ENCODE measurements around the gene KCNMA1.

The KCNMA1 gene

GRCh38 chr10:77474939-77475338, 162.7 kb downstream of the KCNMA1 start:
- no peak for DNase-seq

GRCh38 chr10:77474386-77474785, 163.2 kb downstream of the KCNMA1 start:
- no peak for DNase-seq

GRCh38 chr10:77472146-77472545, 165.5 kb downstream of the KCNMA1 start:
- no peak for DNase-seq

GRCh38 chr10:77471069-77471536, 166.5 kb downstream of the KCNMA1 start:
- DNase-seq: no peak

GRCh38 chr10:77467422-77467963, 170.1 kb downstream of the KCNMA1 start:
- DNase-seq: no peak

- DNase-seq: no peak
These were observed 173.5 kb downstream of the KCNMA1 start for GRCh38 chr10:77463967-77464745.

GRCh38 chr10:77463499-77463898, 174.1 kb downstream of the KCNMA1 start:
- no peak for DNase-seq

- DNase-seq: no peak
These were observed 175.8 kb downstream of the KCNMA1 start for GRCh38 chr10:77461636-77462296.

GRCh38 chr10:77459905-77460304, 177.7 kb downstream of the KCNMA1 start:
- no peak for DNase-seq

GRCh38 chr10:77458986-77459590, 178.5 kb downstream of the KCNMA1 start:
- DNase-seq: no peak

- DNase-seq: no peak
These were observed 179.9 kb downstream of the KCNMA1 start for GRCh38 chr10:77457721-77458120.

- DNase-seq: no peak
These were observed 180.3 kb downstream of the KCNMA1 start for GRCh38 chr10:77457266-77457665.

GRCh38 chr10:77456414-77456813, 181.2 kb downstream of the KCNMA1 start:
- DNase-seq: no peak

- DNase-seq: no peak
These were observed 182.0 kb downstream of the KCNMA1 start for GRCh38 chr10:77455561-77455960.

- DNase-seq: no peak
These were observed 184.6 kb downstream of the KCNMA1 start for GRCh38 chr10:77452952-77453564.

GRCh38 chr10:77451886-77452285, 185.7 kb downstream of the KCNMA1 start:
- DNase-seq: no peak

- DNase-seq: no peak
These were observed 189.4 kb downstream of the KCNMA1 start for GRCh38 chr10:77448226-77448625.

GRCh38 chr10:77446700-77447099, 190.9 kb downstream of the KCNMA1 start:
- DNase-seq: no peak

- no peak for DNase-seq
These were observed 192.1 kb downstream of the KCNMA1 start for GRCh38 chr10:77445547-77445946.

- DNase-seq: no peak
These were observed 193.6 kb downstream of the KCNMA1 start for GRCh38 chr10:77444041-77444440.

GRCh38 chr10:77442699-77443189, 194.9 kb downstream of the KCNMA1 start:
- no peak for DNase-seq

- DNase-seq: no peak
These were observed 196.0 kb downstream of the KCNMA1 start for GRCh38 chr10:77441353-77442166.
